Caki2 (cell line): ENCODE measurements around the gene TSPYL1. TPM values are rescaled to one million over a fixed set of nuclear protein-coding genes. Genes with fewer than 3 reads are reported as not detected.
A peak's percentile ranks its signal among the peaks of the same experiment; 100 is the strongest.

ENCODE experiments used
- DNase-seq: peaks from one replicate; pipeline ENCODE4 v3.0.0-alpha.2; 2015; ENCODE audit warnings: low read depth
- in situ Hi-C: cut with HindIII; loops from 2 replicates; pipeline ENCODE4 v1.10.0; 2016; ENCODE audit warnings: low sequenced_read_pairs, low pct_unique_long_range_greater_than_20kb, mixed read lengths
- total RNA-seq: library from RNA; depleted of rRNA; stranded (reverse); fragments of >200 nt; shearing (Covaris generic); gene quantifications from 2 replicates; pipeline ENCODE4 v1.2.3, GENCODE V29; 2014; ENCODE audit warnings: low replicate concordance

TSPYL1 gene
- total RNA-seq, 1 experiment from 2014 or later: 37.4 TPM

GRCh38 chr6:116268589-116269293, 11.0 kb downstream of the TSPYL1 start:
- DNase-seq: peak; percentile 52
- in situ Hi-C loops: no loop called here

GRCh38 chr6:116267836-116268588, 11.7 kb downstream of the TSPYL1 start:
- in situ Hi-C loops: no loop called here
- no peak for DNase-seq

DNA sequence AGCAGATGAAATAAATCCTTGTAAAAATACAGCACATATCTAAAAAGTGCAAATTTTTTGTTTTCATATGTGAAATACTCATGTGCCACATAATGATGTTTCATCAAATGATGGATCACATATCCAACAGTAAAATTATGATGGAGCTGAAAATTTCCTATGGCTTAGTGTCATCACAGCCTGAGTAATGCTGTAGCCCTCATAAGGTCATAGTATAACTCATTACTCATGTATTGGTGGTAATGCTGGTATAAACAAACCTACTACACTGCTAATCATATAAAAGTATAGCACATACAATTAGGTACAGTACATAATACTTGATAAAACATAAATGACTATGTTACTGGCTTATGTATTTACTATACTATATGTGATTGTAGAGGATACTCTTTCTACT, 12.9 kb downstream of the TSPYL1 start:
- DNase-seq: no peak
- in situ Hi-C loops: no loop called here

GRCh38 chr6:116265041-116265829, 14.5 kb downstream of the TSPYL1 start:
- in situ Hi-C loops: no loop called here
- DNase-seq: no peak

DNA sequence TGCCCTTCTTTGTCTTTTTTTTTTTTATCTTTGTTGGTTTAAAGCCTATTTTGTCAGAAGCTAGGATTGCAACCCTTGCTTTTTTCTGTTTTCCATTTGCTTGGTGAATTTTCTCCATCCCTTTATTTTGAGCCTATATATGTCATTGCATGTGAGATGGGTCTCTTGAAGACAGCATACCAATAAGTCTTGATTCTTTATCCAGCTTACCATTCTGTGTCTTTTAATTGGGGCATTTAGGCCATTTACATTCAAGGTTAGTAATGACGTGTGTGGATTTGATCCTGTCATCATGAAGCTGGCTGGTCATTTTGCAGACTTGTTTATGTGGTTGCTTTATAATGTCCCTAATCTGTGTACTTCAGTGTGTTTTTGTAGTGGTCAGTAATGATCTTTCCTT, 16.4 kb downstream of the TSPYL1 start:
- no peak for DNase-seq
- in situ Hi-C loops: no loop called here

DNA sequence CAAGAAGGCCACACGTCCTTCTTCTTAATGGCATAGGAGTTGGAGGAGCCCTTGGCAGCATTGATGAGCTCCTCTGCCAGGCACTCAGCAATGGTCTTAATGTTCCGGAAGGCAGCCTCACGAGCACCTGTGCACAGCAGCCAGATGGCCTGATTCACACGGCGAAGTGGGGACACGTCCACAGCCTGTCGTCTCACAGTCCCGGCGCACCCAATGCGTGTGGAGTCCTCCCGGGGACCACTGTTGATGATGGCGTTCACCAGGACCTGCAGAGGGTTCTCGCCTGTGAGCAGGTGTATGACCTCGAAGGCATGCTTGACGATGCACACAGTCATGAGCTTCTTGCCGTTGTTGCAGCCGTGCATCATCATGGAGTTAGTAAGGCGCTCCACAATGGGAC, 21.2 kb downstream of the TSPYL1 start:
- DNase-seq: no peak
- in situ Hi-C loops: no loop called here

GRCh38 chr6:116256694-116257093, 23.0 kb downstream of the TSPYL1 start:
- in situ Hi-C loops: no loop called here
- DNase-seq: no peak

DNA sequence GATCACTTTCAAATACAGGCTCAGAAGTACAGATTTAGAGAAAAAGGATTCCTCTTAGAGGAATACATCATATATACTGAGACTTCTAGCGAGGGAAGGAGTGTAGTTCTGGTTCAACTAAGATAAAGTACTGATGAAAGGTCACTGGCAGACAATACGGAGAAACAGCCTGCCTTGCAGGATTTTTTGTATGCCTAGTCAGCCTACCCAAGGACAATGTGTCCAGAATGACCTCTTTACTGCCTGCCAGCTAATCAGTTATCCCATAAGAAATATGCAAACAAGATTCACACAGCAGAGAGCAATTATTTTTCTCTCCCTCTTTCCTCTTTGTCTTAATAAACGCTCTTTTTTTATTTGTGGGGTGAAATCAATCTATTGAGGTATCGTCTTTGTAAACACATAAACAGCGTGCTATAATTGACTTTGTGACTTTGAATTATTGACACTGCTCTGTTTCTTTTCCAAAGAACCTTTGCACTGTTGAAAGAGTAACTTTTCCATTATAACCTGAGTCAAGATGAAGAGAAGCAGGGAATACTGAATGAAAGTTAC, 24.4 kb downstream of the TSPYL1 start:
- no peak for DNase-seq
- in situ Hi-C loops: no loop called here

DNA sequence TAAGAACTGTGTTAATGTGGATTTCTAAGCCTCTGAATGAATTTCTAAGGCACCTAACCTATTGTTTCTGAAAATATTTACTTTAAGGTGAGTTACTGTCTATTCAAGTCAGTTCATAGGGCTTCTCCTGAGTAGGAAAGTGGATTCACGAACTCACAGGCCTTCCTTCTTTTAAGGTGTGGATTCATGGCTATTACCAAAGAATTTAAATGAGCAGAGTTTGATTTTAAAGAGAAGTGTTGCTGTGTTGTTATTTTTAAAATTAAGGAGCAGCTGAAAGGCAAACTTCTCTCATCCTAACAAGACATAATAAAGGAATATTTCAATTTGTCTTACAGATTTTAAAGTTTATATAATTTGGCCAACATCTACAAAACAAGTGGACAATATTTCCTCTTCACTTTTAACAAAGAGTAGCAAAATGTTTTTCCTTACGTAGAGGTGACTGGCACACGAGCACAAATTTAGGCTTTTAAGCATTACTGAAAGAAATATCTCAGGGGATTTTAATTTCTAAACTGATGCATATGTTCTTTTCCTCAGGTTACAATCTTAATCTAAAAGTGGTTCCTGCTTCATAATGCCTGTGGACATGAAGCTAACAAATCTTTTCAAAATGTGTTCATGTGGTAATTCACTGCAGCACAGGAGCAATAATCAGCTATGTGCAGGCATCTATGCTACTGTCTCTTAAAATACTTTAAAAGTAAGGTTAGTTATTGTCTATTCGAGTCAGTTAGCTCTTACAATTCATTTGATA, 25.3 kb downstream of the TSPYL1 start:
- in situ Hi-C loops: no loop called here
- no peak for DNase-seq

GRCh38 chr6:116253505-116254296, 26.0 kb downstream of the TSPYL1 start, which contains the start of gene TSPYL4:
Gene TSPYL4 (minus strand): TSS chr6:116254075. CDS start chr6:116254008, 67 bp downstream.
- in situ Hi-C loops: no loop called here
- DNase-seq: peak; percentile 88

DNA sequence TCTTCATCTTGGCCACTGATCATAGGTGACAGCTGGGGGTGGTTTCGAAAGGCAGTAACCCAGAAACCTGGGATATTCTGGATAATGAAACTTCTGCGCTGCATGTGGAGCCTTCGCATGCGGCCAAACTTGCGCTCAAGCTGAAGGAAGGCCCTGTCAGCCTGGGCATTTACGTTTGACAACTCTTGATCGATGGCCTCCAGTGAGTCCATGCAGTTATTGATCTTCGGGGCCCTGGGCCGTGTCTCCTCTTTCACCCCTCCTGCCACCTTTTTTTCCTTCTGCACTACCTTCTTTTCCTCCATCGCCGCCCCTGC, 26.6 kb downstream of the TSPYL1 start:
- DNase-seq: no peak
- in situ Hi-C loops: no loop called here

DNA sequence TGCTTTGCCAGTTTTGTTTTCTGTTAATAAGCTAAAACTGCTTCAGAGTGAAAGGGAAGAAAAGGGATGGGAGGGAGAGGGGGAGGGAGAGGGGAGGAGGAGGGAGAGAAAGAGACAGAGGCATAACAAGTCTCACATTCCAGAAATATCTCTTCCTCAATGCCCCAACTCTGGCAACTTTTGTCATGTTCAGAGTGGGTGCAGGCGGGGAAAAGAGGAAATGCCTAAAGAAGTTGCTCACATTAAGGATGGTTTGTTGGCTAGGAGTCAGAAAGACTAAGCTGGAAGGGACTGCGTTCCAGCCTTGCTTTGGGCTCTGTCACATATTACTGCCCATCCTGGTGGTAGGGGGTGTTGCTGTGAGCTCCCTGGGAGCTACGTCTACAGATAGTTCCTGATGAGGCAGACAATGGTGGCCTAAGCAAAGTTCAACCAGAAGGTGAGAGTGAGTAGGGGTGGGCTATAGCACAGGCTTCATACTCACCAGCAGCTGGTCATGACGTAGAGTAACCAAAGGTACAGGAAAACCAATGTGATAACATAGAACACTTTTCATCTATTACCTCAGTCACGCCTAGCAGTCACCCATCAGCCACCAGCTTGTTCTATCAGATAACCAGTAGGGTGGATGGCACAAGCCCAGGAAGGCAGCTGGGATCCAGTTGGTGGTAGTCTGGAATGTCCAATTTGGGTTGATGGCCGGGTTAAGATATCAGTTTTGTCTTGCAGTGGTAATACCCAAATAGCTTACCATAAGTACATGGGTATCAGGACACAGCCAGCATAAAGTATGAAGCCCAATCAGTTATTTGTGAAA, 28.0 kb downstream of the TSPYL1 start:
- in situ Hi-C loops: no loop called here
- no peak for DNase-seq

DNA sequence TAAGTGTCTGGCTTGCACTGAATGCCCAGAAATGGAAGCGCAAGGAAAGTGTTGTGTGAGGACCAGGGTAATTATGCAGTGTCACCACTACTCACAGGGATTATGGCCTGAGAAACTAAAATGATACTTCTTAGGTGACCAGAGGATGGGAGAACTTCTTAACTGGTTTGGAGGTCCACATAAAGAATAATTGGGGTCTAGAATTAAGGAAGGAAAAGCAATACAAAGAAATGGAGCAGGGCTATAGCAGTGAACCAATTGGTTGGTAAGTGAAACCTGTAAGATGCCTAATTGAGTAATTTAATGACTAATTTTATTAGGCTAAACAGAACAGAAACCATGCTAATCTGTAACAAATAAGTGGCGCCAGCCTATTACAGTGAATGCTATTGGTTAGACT, 31.2 kb downstream of the TSPYL1 start:
- in situ Hi-C loops: no loop called here
- no peak for DNase-seq

DNA sequence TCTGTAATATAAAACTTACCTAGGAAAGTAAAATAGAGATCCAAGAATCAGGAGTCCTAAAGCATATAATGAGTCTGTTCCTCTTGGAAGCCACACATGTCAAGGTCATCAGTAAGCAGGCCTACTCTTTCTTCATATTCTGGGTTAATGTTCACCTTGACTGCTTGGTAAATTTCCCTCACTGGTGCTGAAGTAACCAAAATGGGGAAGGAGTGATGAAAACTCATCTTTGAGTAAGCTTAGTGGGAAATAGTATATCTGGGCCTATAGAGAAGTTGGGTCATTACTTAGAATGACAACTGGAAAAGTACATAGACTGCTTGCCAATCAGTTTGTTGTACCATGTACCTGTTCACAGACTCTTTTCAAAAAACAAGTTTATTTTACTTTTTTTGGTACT, 32.4 kb downstream of the TSPYL1 start:
- no peak for DNase-seq

DNA sequence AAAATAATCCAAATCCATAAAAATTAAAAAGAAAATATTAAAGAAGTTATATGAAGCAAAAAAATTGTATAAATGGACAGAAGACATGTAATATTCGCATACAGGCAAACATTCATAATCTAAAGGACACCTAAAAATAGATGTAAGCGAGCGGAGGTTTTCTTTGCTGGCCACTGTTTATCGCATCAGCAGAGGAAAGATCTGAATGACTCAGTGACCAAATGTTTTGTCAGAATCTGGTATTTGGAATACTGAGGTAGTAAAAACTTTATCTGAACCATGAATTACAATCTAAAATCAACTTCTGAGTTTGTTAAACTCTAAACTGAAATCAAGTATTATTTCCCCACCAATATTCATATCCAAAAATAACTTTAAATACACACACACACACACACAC, 33.6 kb downstream of the TSPYL1 start:
- no peak for DNase-seq
- in situ Hi-C loops: no loop called here

More for the DNA sequence above, 32.4 kb downstream of the TSPYL1 start:
- in situ Hi-C loops: no loop called here

- in situ Hi-C loops: no loop called here
These were observed 35.4 kb downstream of the TSPYL1 start for GRCh38 chr6:116244284-116244683.

DNA sequence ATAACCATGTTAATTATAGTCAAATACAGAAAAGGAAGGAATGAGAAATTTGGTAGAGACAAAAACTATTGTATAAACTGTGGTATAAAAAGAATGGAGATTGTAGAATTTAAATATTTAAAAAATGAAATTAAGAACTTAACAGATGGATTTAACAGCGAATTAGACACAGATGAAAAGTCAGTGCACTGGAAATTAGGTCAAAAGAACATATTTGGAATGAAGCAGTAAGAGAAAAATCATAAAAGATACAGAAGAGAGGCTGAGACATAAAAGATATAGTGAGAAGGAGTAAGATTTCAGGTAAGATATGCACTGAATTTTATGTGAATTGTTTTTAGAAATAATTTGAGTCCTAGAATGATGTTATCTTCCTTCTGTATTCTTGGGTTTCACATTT, 39.9 kb downstream of the TSPYL1 start:
- in situ Hi-C loops: no loop called here
- DNase-seq: no peak

More at GRCh38 chr6:116244284-116244683, 35.4 kb downstream of the TSPYL1 start:
- DNase-seq: no peak
